ENCODE results near the gene PRR22.

PRR22 gene

GRCh38 chr19:5784581-5785147 is at the start of gene PRR22:
PRR22 (minus strand) TSS chr19:5784746; CDS start chr19:5784660, 86 bp downstream.
- no peak for DNase-seq (ENCODE audit: low read depth in 2 of 2)

- DNase-seq (ENCODE audit: low read depth in 2 of 2), result no peak
Observed at GRCh38 chr19:5832527-5833216, 48.1 kb upstream of the PRR22 start.

- DNase-seq (ENCODE audit: low read depth in 2 of 2), result no peak
Observed at GRCh38 chr19:5832061-5832460, 47.5 kb upstream of the PRR22 start.

- DNase-seq (ENCODE audit: low read depth in 2 of 2), result no peak
Observed at GRCh38 chr19:5831159-5831558, 46.6 kb upstream of the PRR22 start.

GRCh38 chr19:5829567-5830310 is 45.2 kb upstream of the PRR22 start:
- no peak for DNase-seq (ENCODE audit: low read depth in 2 of 2)

- no peak for DNase-seq (ENCODE audit: low read depth in 2 of 2)
Observed at GRCh38 chr19:5828661-5829566, 44.4 kb upstream of the PRR22 start.

GRCh38 chr19:5827891-5828660 is 43.5 kb upstream of the PRR22 start:
- peak; percentile 81 to 96 for DNase-seq (ENCODE audit: low read depth in 2 of 2)

- DNase-seq (ENCODE audit: low read depth in 2 of 2), result no peak
Observed at GRCh38 chr19:5827342-5827890, 42.9 kb upstream of the PRR22 start.

- no peak for DNase-seq (ENCODE audit: low read depth in 2 of 2)
Observed at GRCh38 chr19:5826531-5827341, 42.2 kb upstream of the PRR22 start.

- DNase-seq (ENCODE audit: low read depth in 2 of 2), result no peak
Observed at GRCh38 chr19:5825178-5825577, 40.6 kb upstream of the PRR22 start.

GRCh38 chr19:5824751-5825150 is 40.2 kb upstream of the PRR22 start:
- DNase-seq (ENCODE audit: low read depth in 2 of 2), result no peak

GRCh38 chr19:5823579-5824281 is 39.2 kb upstream of the PRR22 start:
- no peak for DNase-seq (ENCODE audit: low read depth in 2 of 2)

- DNase-seq (ENCODE audit: low read depth in 2 of 2), result no peak
Observed at GRCh38 chr19:5822181-5822844, 37.8 kb upstream of the PRR22 start.

- no peak for DNase-seq (ENCODE audit: low read depth in 2 of 2)
Observed at GRCh38 chr19:5821521-5822180, 37.1 kb upstream of the PRR22 start.

- no peak for DNase-seq (ENCODE audit: low read depth in 2 of 2)
Observed at GRCh38 chr19:5820785-5821184, 36.2 kb upstream of the PRR22 start.

GRCh38 chr19:5818594-5818993 is 34.0 kb upstream of the PRR22 start:
- no peak for DNase-seq (ENCODE audit: low read depth in 2 of 2)

- DNase-seq (ENCODE audit: low read depth in 2 of 2), result no peak
Observed at GRCh38 chr19:5817218-5817617, 32.7 kb upstream of the PRR22 start.

GRCh38 chr19:5814852-5815246 is 30.3 kb upstream of the PRR22 start:
- DNase-seq (ENCODE audit: low read depth in 2 of 2), result no peak
